Measurements from ENCODE around the gene SCAMP4. TPM values are rescaled to one million over a fixed set of nuclear protein-coding genes. Genes with fewer than 3 reads are reported as not detected.

SCAMP4 gene
- total RNA-seq, 1 experiment from 2014 or later = 69.8 TPM

- no peak overlapping the region for H2AFZ ChIP-seq
- H3K4me1 ChIP-seq (replicated peaks; ENCODE audit: insufficient read depth) = peaks cover 16% of the 10 kb centered on the region
- H3F3A ChIP-seq (ENCODE audit: insufficient read depth, low read depth) = peaks cover 28% of the 10 kb centered on the region; the same call in 1 of the 2 replicates
- no peaks in the 10 kb centered on the region for H3K9me2 ChIP-seq (ENCODE audit: insufficient read depth)
- H4K20me1 ChIP-seq (ENCODE audit: insufficient read depth) = no peaks in the 10 kb centered on the region
- no peak overlapping the region for H3K4me2 ChIP-seq
- TF ChIP-seq, protein P1, sequence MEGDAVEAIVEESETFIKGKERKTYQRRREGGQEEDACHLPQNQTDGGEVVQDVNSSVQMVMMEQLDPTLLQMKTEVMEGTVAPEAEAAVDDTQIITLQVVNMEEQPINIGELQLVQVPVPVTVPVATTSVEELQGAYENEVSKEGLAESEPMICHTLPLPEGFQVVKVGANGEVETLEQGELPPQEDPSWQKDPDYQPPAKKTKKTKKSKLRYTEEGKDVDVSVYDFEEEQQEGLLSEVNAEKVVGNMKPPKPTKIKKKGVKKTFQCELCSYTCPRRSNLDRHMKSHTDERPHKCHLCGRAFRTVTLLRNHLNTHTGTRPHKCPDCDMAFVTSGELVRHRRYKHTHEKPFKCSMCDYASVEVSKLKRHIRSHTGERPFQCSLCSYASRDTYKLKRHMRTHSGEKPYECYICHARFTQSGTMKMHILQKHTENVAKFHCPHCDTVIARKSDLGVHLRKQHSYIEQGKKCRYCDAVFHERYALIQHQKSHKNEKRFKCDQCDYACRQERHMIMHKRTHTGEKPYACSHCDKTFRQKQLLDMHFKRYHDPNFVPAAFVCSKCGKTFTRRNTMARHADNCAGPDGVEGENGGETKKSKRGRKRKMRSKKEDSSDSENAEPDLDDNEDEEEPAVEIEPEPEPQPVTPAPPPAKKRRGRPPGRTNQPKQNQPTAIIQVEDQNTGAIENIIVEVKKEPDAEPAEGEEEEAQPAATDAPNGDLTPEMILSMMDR (conservative IDR thresholded peaks at IDR 0.05) = no peak
- TF ChIP-seq EZH2 (IDR thresholded peaks at IDR 0.05; ENCODE audit: low read depth) = no peak
- no peaks in the 10 kb centered on the region for H3K36me3 ChIP-seq (ENCODE audit: low read depth)
- no peak overlapping the region for H3K4me3 ChIP-seq
- H3K79me2 ChIP-seq (ENCODE audit: low read depth) = peaks cover 13% of the 10 kb centered on the region
- H3K27ac ChIP-seq = no peak overlapping the region
- no peaks in the 10 kb centered on the region for H3K27me3 ChIP-seq (ENCODE audit: insufficient read depth, low read depth)
- intact Hi-C loops (cut with micrococcal nuclease; ENCODE audit: unreplicated experiment) = no loop called here
- no TSS peak for BruUV-seq (replicated peaks)
- POLR2A ChIA-PET (ENCODE audit: unreplicated experiment) = no interaction called here
- CTCF ChIA-PET = interaction anchor here (0.6 kb wide), 1 partner anchor 254 kb away, joined by 6 read pairs; no protein-coding TSS in a partner anchor
- no peak for DNase-seq
- H3K9me3 ChIP-seq (ENCODE audit: insufficient read depth, low read depth) = no peaks in the 10 kb centered on the region
Observed at GRCh38 chr19:1901940-1902404, 3.2 kb upstream of the SCAMP4 start.

GRCh38 chr19:1902923-1903322, 2.3 kb upstream of the SCAMP4 start:
- POLR2A ChIA-PET (ENCODE audit: unreplicated experiment) = interaction anchor here (0.6 kb wide), 1 partner anchor 252 kb away, joined by 3 read pairs; no protein-coding TSS in a partner anchor
- no peaks in the 10 kb centered on the region for H3K9me2 ChIP-seq (ENCODE audit: insufficient read depth)
- no peak for DNase-seq
- H3K4me2 ChIP-seq = no peak overlapping the region
- no TSS peak for BruUV-seq (replicated peaks)
- peaks cover 19% of the 10 kb centered on the region for H3K4me1 ChIP-seq (replicated peaks; ENCODE audit: insufficient read depth)
- peaks cover 21% of the 10 kb centered on the region; the same call in 1 of the 2 replicates for H3F3A ChIP-seq (ENCODE audit: insufficient read depth, low read depth)
- CTCF ChIA-PET = interaction anchor here (0.6 kb wide), 1 partner anchor 261 kb away, joined by 3 read pairs; the partner anchor contains the start of gene DOT1L
- intact Hi-C loops (cut with micrococcal nuclease; ENCODE audit: unreplicated experiment) = no loop called here
- peaks cover 22% of the 10 kb centered on the region for H3K79me2 ChIP-seq (ENCODE audit: low read depth)
- no peaks in the 10 kb centered on the region for H3K36me3 ChIP-seq (ENCODE audit: low read depth)
- no peak overlapping the region for H3K4me3 ChIP-seq
- no peak for TF ChIP-seq EZH2 (IDR thresholded peaks at IDR 0.05; ENCODE audit: low read depth)
- peaks cover 4% of the 10 kb centered on the region; the same call in 1 of the 2 replicates for H4K20me1 ChIP-seq (ENCODE audit: insufficient read depth)
- H3K27ac ChIP-seq = no peak overlapping the region
- no peaks in the 10 kb centered on the region for H3K27me3 ChIP-seq (ENCODE audit: insufficient read depth, low read depth)
- H3K9me3 ChIP-seq (ENCODE audit: insufficient read depth, low read depth) = no peaks in the 10 kb centered on the region
- no peak overlapping the region for H2AFZ ChIP-seq

- no peaks in the 10 kb centered on the region for H3K9me3 ChIP-seq (ENCODE audit: insufficient read depth, low read depth)
- no peak overlapping the region for H2AFZ ChIP-seq
- intact Hi-C loops (cut with micrococcal nuclease; ENCODE audit: unreplicated experiment) = loop anchor here (2.0 kb wide), 1 partner anchor 40 kb away; no protein-coding TSS in a partner anchor
- H3K4me1 ChIP-seq (replicated peaks; ENCODE audit: insufficient read depth) = peaks cover 19% of the 10 kb centered on the region
- no peak for DNase-seq
- H3F3A ChIP-seq (ENCODE audit: insufficient read depth, low read depth) = peaks cover 17% of the 10 kb centered on the region; the same call in 1 of the 2 replicates
- H4K20me1 ChIP-seq (ENCODE audit: insufficient read depth) = peaks cover 6% of the 10 kb centered on the region; the same call in 1 of the 2 replicates
- no peaks in the 10 kb centered on the region for H3K9me2 ChIP-seq (ENCODE audit: insufficient read depth)
- BruUV-seq (replicated peaks) = TSS peak; percentile 72
- peak overlapping the region; percentile 59; the same call in 1 of the 2 replicates for H3K4me3 ChIP-seq
- TF ChIP-seq EZH2 (IDR thresholded peaks at IDR 0.05; ENCODE audit: low read depth) = no peak
- TF ChIP-seq, protein P1 (conservative IDR thresholded peaks at IDR 0.05) = no peak
- H3K4me2 ChIP-seq = peak overlapping the region; percentile 78
- H3K36me3 ChIP-seq (ENCODE audit: low read depth) = no peaks in the 10 kb centered on the region
- H3K27ac ChIP-seq = peak overlapping the region; percentile 96
- H3K79me2 ChIP-seq (ENCODE audit: low read depth) = peaks cover 40% of the 10 kb centered on the region
- H3K27me3 ChIP-seq (ENCODE audit: insufficient read depth, low read depth) = no peaks in the 10 kb centered on the region
- POLR2A ChIA-PET (ENCODE audit: unreplicated experiment) = interaction anchor here (0.6 to 0.7 kb wide), 4 partner anchors 30 to 626 kb away, joined by 3 to 4 read pairs (median 3); partner anchors contain the start of gene GADD45B
- CTCF ChIA-PET = interaction anchor here (0.6 kb wide), 1 partner anchor 558 kb away, joined by 3 read pairs; no protein-coding TSS in a partner anchor
Observed at GRCh38 chr19:1904860-1905109, 414 bp upstream of the SCAMP4 start.
